Caco-2 (cell line): ENCODE results near the gene COG8. TPM values are rescaled to one million over a fixed set of nuclear protein-coding genes. Genes with fewer than 3 reads are reported as not detected.

ENCODE experiments used
- BruUV-seq: library from RNA; stranded (reverse); fragments of 400-500 nt; replicated peaks from 2 replicates; lab custom pipeline; 2021; lab: Mats Ljungman, UMichigan
- CTCF ChIA-PET: fragments of 300-600 bp; sonication (Branson Sonifier 250); formaldehyde crosslinking; loops from one replicate; lab custom pipeline; 2022; ENCODE audit warnings: antibody characterized with exemption; lab: Charles Lee
- POLR2A ChIA-PET: fragments of 300-600 bp; sonication (Branson Sonifier 250); formaldehyde crosslinking; loops from one replicate; lab custom pipeline; 2022; ENCODE audit warnings: antibody characterized with exemption; lab: Charles Lee
- DNase-seq, 2 experiments: peaks; one replicate each; pipeline versions ENCODE4 v3.0.0 to v3.0.0-alpha.2; 2020 to 2022
- H3K27me3 ChIP-seq: replicated peaks from 2 replicates; pipeline ENCODE4 v1.6.0; 2011; ENCODE audit warnings: low read length; ENCODE audit not compliant: control insufficient read depth, insufficient read depth
- H3K36me3 ChIP-seq: 2 replicates; pipeline ENCODE4 v1.5.1; 2011; ENCODE audit warnings: low read length; ENCODE audit not compliant: control insufficient read depth, insufficient read depth
- H3K4me1 ChIP-seq: fragments of 250-450 bp; sonication (Bioruptor Pico); 2 replicates; pipeline ENCODE4 v1.5.1; 2020; ENCODE audit warnings: mild to moderate bottlenecking
- H3K4me3 ChIP-seq: 2 replicates; pipeline ENCODE4 v1.5.1; 2011; ENCODE audit warnings: low read depth, mild to moderate bottlenecking, control low read depth, low read length
- H3K9me3 ChIP-seq: fragments of 250-450 bp; sonication (Bioruptor Pico); 2 replicates; pipeline ENCODE4 v1.5.1; 2020; ENCODE audit warnings: mild to moderate bottlenecking, moderate library complexity
- H3K27ac Mint-ChIP-seq: one replicate; pipeline ENCODE4 v1.8.0; 2022; ENCODE audit warnings: mixed read lengths; ENCODE audit not compliant: unreplicated experiment
- H3K27me3 Mint-ChIP-seq: one replicate; pipeline ENCODE4 v1.8.0; 2022; ENCODE audit warnings: mixed read lengths; ENCODE audit not compliant: insufficient read depth, unreplicated experiment
- H3K36me3 Mint-ChIP-seq: one replicate; pipeline ENCODE4 v1.8.0; 2022; ENCODE audit warnings: mild to moderate bottlenecking, mixed read lengths; ENCODE audit not compliant: insufficient read depth, unreplicated experiment
- H3K4me1 Mint-ChIP-seq: one replicate; pipeline ENCODE4 v1.8.0; 2022; ENCODE audit warnings: low read depth, mixed read lengths; ENCODE audit not compliant: unreplicated experiment
- H3K4me3 Mint-ChIP-seq: one replicate; pipeline ENCODE4 v1.8.0; 2022; ENCODE audit warnings: mild to moderate bottlenecking, moderate library complexity, mixed read lengths; ENCODE audit not compliant: unreplicated experiment
- H3K9me3 Mint-ChIP-seq: one replicate; pipeline ENCODE4 v1.8.0; 2022; ENCODE audit warnings: mixed read lengths; ENCODE audit not compliant: unreplicated experiment
- CTCF ChIP-seq, 2 experiments: fragments of 200-600 bp in 1 of 2; IDR thresholded peaks; 1 replicate in 1 of 2; 2 replicates in 1 of 2; pipeline versions ENCODE4 v1.5.1 to v1.8.0; 2011 to 2022; ENCODE audit warnings: antibody characterized with exemption in 1 of 2, control low read depth in 1 of 2, inconsistent platforms in 1 of 2, low read depth in 1 of 2, low read length in 1 of 2, mild to moderate bottlenecking in 1 of 2, moderate library complexity in 1 of 2; ENCODE audit not compliant: insufficient read depth in 1 of 2, severe bottlenecking in 1 of 2, unreplicated experiment in 1 of 2
- intact Hi-C: fragments of 100-400 bp; cut with micrococcal nuclease; formaldehyde crosslinking; loops from one replicate; pipeline ENCODE4 v1.10.0; 2022; ENCODE audit not compliant: unreplicated experiment
- total RNA-seq: library from RNA; stranded (reverse); gene quantifications from 2 replicates; pipeline ENCODE4 v1.2.3, GENCODE V29; 2022

Gene COG8
- total RNA-seq, 1 experiment from 2014 or later, result 57.4 TPM

- no TSS peak for BruUV-seq
- POLR2A ChIA-PET, result no interaction called here
- Histone ChIP-seq H3K27me3 (no peaks in the 10 kb centered on the region), H3K36me3 (no peaks in the 10 kb centered on the region), H3K4me1 (0 out of 2 replicates have a peak, but pooled peaks cover 5% of the 10 kb centered on the region), H3K9me3 (no peaks in the 10 kb centered on the region), H3K4me3 (no peak overlapping the region)
- H3K9me3 Mint-ChIP-seq, result no peaks in the 10 kb centered on the region
- no peak overlapping the region for H3K4me3 Mint-ChIP-seq
- no peak overlapping the region for H3K27ac Mint-ChIP-seq
- peaks cover 77% of the 10 kb centered on the region for H3K36me3 Mint-ChIP-seq
- DNase-seq, result no peak
- H3K27me3 Mint-ChIP-seq, result no peaks in the 10 kb centered on the region
- CTCF ChIA-PET, result no interaction called here
- peaks cover 6% of the 10 kb centered on the region for H3K4me1 Mint-ChIP-seq
- intact Hi-C loops, result no loop called here
- no peak for TF ChIP-seq CTCF (IDR thresholded peaks at IDR 0.05; ENCODE audit: insufficient read depth in 1 of 2, low read depth in 1 of 2, low read length in 1 of 2, severe bottlenecking in 1 of 2, unreplicated experiment in 1 of 2)
Measured at GRCh38 chr16:69344171-69344570, 4.8 kb upstream of the COG8 start.

GRCh38 chr16:69340095-69340644 is 806 bp upstream of the COG8 start:
- POLR2A ChIA-PET, result interaction anchor here (0.5 to 0.9 kb wide), 3 partner anchors 12 to 502 kb away, joined by 3 read pairs; partner anchors contain the start of gene NOB1
- Histone ChIP-seq H3K4me1 (peaks cover 14% of the 10 kb centered on the region; the same call in 1 of the 2 replicates), H3K36me3 (peaks cover 3% of the 10 kb centered on the region; the same call in 1 of the 2 replicates)

More at GRCh38 chr16:69340095-69340644, 806 bp upstream of the COG8 start:
- intact Hi-C loops, result no loop called here
- H3K4me1 Mint-ChIP-seq, result peaks cover 12% of the 10 kb centered on the region
- TSS peak; percentile 66 for BruUV-seq
- H3K9me3 Mint-ChIP-seq, result no peaks in the 10 kb centered on the region
- peaks cover 76% of the 10 kb centered on the region for H3K36me3 Mint-ChIP-seq
- no peak for DNase-seq
- H3K27me3 Mint-ChIP-seq, result no peaks in the 10 kb centered on the region
- Histone ChIP-seq H3K9me3 (no peaks in the 10 kb centered on the region), H3K4me3 (peak overlapping the region; percentile 81), H3K27me3 (no peaks in the 10 kb centered on the region)
- TF ChIP-seq CTCF (IDR thresholded peaks at IDR 0.05; ENCODE audit: insufficient read depth in 1 of 2, low read depth in 1 of 2, low read length in 1 of 2, severe bottlenecking in 1 of 2, unreplicated experiment in 1 of 2), result no peak
- CTCF ChIA-PET, result no interaction called here
- peak overlapping the region; percentile 98 for H3K27ac Mint-ChIP-seq
- peak overlapping the region; percentile 98 for H3K4me3 Mint-ChIP-seq
